ENCODE results near the gene KLHDC8B.

KLHDC8B gene

DNA sequence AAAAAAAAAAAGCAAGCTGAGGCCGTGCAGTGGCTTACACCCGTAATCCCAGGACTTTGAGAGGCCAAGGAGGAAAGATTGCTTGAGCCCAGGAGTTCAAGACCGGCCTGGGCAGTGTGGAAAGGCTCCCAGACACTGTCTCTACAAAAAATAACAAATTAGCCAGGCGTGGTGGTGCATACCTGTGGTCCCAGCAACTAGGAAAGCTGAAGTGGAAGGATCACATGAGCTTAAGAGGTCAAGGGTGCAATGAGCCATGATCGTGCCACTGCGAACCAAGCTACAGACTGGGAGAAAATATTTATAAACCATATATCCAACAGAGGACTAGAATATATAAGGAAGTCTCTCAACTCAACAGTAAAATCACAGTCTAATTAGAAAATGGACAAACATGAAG is 10.0 kb downstream of the KLHDC8B start:
- no peak overlapping the region for H3K4me3 ChIP-seq (ENCODE audit: low read depth, low read length)
- DNase-seq (ENCODE audit: low read depth): no peak
- TF ChIP-seq, protein P1, sequence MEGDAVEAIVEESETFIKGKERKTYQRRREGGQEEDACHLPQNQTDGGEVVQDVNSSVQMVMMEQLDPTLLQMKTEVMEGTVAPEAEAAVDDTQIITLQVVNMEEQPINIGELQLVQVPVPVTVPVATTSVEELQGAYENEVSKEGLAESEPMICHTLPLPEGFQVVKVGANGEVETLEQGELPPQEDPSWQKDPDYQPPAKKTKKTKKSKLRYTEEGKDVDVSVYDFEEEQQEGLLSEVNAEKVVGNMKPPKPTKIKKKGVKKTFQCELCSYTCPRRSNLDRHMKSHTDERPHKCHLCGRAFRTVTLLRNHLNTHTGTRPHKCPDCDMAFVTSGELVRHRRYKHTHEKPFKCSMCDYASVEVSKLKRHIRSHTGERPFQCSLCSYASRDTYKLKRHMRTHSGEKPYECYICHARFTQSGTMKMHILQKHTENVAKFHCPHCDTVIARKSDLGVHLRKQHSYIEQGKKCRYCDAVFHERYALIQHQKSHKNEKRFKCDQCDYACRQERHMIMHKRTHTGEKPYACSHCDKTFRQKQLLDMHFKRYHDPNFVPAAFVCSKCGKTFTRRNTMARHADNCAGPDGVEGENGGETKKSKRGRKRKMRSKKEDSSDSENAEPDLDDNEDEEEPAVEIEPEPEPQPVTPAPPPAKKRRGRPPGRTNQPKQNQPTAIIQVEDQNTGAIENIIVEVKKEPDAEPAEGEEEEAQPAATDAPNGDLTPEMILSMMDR (IDR thresholded peaks at IDR 0.05; ENCODE audit: insufficient read depth, low read depth, low read length, missing control alignments): no peak

DNA sequence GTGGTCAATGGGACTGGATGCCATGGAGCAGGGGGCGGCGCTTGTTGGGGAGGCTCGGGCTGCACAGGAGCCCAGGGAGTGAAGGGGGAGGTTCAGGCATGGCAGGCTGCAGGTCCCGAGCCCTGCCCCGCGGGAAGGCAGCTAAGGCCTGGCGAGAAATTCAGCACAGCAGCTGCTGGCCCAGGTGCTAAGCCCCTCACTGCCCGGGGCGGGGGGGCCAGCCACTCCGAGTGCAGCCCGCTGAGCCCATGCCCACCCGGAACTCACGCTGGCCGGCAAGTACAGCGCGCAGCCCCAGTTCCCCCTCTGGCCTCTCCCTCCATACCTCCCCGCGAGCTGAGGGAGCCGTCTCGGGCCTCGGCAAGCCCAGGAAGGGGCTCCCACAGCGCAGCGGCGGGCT is 11.3 kb downstream of the KLHDC8B start:
- TF ChIP-seq, protein P1 (IDR thresholded peaks at IDR 0.05; ENCODE audit: insufficient read depth, low read depth, low read length, missing control alignments): no peak
- no peak for DNase-seq (ENCODE audit: low read depth)
- H3K4me3 ChIP-seq (ENCODE audit: low read depth, low read length): no peak overlapping the region

DNA sequence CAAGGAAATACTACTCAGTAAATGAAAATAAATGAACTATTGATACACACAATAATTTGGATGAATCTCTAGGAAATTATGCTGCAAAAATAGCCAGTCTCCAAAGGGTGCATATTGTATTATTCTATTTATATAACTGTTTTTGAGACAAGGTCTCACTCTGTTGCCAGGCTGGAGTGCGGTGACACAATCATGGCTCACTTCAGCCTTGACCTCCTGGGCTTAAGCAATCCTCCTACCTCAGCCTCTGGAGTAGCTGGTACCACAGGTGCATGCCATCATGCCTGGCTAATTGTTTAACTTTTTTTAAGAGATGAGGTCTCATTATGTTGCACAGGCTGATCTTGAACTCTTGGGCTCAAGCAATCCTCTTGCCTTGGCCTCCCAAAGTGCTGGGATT is 12.5 kb downstream of the KLHDC8B start:
- no peak for DNase-seq (ENCODE audit: low read depth)
- H3K4me3 ChIP-seq (ENCODE audit: low read depth, low read length): no peak overlapping the region
- TF ChIP-seq, protein P1 (IDR thresholded peaks at IDR 0.05; ENCODE audit: insufficient read depth, low read depth, low read length, missing control alignments): no peak

DNA sequence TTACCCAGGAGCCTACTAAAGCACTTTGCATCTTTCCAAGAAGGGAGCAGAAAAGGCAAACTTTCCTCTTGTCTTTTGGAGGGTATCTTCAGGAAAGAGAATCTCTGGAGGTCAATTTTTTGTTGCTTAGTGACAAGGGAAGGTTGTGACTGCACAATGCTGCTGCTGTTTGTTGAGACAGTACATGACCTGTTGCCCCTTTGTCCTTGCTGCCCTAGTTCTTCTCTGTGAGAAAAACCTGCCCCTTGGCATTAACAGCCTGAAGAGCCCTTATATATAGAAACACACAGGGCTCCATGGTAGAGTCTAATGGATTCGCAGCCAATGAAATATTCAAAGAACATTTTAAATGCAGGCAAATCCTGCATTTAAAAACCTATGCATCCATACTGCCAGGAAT is 20.3 kb downstream of the KLHDC8B start:
- TF ChIP-seq, protein P1 (IDR thresholded peaks at IDR 0.05; ENCODE audit: insufficient read depth, low read depth, low read length, missing control alignments): no peak
- DNase-seq (ENCODE audit: low read depth): no peak
- no peak overlapping the region for H3K4me3 ChIP-seq (ENCODE audit: low read depth, low read length)

DNA sequence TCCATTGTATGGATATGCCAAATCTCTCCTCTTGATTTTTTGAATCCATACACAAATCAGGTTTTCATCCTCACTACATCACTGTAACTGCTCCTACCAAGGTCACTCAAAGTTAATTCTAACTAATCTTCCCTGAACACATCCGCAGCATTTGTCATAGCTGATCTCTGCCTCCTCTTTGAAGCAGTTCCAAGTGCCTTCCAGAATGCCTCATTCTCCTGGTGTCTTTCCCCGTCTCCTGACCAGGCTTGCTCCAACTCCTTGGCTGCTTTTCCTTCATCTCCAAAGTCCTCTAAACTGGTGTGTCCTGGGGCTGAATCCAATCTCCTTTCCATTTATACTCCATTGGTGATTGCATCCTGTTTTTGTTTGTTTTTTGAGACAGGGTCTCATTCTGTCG is 26.8 kb downstream of the KLHDC8B start:
- no peak for DNase-seq (ENCODE audit: low read depth)
- H3K4me3 ChIP-seq (ENCODE audit: low read depth, low read length): no peak overlapping the region
- TF ChIP-seq, protein P1 (IDR thresholded peaks at IDR 0.05; ENCODE audit: insufficient read depth, low read depth, low read length, missing control alignments): no peak

DNA sequence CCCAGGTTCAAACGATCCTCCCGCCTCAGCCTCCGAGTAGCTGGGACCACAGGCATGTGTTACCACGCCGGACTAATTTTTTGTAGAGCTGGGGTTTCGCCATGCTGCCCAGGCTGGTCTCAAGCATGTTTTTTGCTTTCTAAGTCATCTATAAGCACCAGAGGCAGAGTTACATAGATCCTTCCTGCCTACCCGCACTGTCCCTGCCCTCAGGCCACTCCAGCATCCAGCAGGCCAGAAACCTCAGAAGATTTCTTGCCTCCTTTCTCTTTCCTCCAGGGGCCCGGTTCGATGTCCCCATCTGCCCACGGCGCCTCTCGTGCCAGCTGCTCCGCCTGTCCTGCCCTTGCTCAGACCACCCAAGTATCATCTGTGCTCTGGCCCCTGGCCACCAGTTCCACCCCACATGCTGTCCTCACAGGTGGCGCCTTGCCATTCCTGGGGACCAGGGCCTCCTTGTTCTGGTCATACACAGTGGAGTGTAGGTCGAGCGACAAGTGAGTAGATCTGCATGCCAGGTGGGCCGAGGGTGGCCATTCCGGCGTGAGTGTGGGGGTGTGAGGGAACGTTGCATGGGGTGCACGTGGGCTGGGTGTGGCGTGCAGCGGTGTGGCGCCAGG is 27.3 kb downstream of the KLHDC8B start:
- no peak for DNase-seq (ENCODE audit: low read depth)
- no peak overlapping the region for H3K4me3 ChIP-seq (ENCODE audit: low read depth, low read length)
- TF ChIP-seq, protein P1 (IDR thresholded peaks at IDR 0.05; ENCODE audit: insufficient read depth, low read depth, low read length, missing control alignments): no peak

DNA sequence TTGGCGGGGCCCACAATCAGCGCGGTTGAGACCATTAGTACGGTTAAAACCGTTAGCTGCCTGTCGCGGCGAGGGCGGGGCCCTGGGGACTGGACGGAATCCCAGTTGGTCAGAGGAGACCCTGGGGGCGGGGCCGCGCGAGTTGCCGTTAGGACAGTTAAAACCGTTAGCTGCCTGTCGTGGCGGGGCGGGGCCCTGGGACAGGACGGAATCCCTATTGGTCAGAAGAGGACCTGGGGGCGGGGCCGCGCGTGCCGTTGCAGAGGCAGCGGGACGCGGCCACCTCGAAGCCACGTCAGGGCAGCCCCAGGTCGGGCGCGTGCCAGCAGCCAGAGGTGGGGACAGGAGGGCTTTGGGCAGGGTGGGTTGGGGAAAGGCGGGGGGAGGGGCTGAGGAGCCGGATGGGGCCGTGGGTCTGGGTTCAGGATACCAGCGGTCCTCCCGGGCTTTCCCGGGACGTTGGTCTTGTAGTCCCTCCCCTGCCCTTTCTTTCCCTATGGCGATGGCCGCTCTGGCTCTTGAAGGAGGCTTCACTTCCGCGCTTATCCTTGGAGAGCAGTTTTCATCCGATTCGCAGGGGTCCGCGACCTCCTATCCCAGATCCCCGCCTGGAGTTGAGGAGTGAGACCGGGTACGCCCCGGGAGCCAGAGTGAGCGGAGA is 28.0 kb downstream of the KLHDC8B start:
- H3K4me3 ChIP-seq (ENCODE audit: low read depth, low read length): no peak overlapping the region
- TF ChIP-seq, protein P1 (IDR thresholded peaks at IDR 0.05; ENCODE audit: insufficient read depth, low read depth, low read length, missing control alignments): no peak
- DNase-seq (ENCODE audit: low read depth): no peak
